ENCODE data around the gene KCNJ5. TPM values are rescaled to one million over a fixed set of nuclear protein-coding genes. Genes with fewer than 3 reads are reported as not detected.

Gene KCNJ5
- polyA plus RNA-seq, 1 experiment, result not detected

- DNase-seq (ENCODE audit: low read depth), result no peak
- ChIA-PET CTCF (interaction anchor here (4.0 kb wide), 1 partner anchor 15 kb away, joined by 35 read pairs; no protein-coding TSS in a partner anchor), POLR2A (no interaction called here)
- H3K36me3 ChIP-seq (ENCODE audit: control insufficient read depth, insufficient read depth, low read length), result no peaks in the 10 kb centered on the region
- H3K27me3 ChIP-seq (ENCODE audit: control insufficient read depth, insufficient read depth, low read length), result no peaks in the 10 kb centered on the region
- no peak overlapping the region for H3K4me3 ChIP-seq (ENCODE audit: low read depth, low read length)
- TF ChIP-seq CTCF (IDR thresholded peaks at IDR 0.05; ENCODE audit: insufficient read depth, low read depth, low read length), result no peak
Observed at GRCh38 chr11:128900468-128900867, 9.3 kb downstream of the KCNJ5 start.

GRCh38 chr11:128901653-128902514 is 10.7 kb downstream of the KCNJ5 start:
- no peak for TF ChIP-seq CTCF (IDR thresholded peaks at IDR 0.05; ENCODE audit: insufficient read depth, low read depth, low read length)
- H3K36me3 ChIP-seq (ENCODE audit: control insufficient read depth, insufficient read depth, low read length), result no peaks in the 10 kb centered on the region
- POLR2A ChIA-PET, result no interaction called here
- no peak for DNase-seq (ENCODE audit: low read depth)
- CTCF ChIA-PET, result interaction anchor here (0.9 to 4.0 kb wide), 2 partner anchors 10 to 17 kb away, joined by 3 to 35 read pairs; no protein-coding TSS in a partner anchor
- no peak overlapping the region for H3K4me3 ChIP-seq (ENCODE audit: low read depth, low read length)
- H3K27me3 ChIP-seq (ENCODE audit: control insufficient read depth, insufficient read depth, low read length), result no peaks in the 10 kb centered on the region

DNA sequence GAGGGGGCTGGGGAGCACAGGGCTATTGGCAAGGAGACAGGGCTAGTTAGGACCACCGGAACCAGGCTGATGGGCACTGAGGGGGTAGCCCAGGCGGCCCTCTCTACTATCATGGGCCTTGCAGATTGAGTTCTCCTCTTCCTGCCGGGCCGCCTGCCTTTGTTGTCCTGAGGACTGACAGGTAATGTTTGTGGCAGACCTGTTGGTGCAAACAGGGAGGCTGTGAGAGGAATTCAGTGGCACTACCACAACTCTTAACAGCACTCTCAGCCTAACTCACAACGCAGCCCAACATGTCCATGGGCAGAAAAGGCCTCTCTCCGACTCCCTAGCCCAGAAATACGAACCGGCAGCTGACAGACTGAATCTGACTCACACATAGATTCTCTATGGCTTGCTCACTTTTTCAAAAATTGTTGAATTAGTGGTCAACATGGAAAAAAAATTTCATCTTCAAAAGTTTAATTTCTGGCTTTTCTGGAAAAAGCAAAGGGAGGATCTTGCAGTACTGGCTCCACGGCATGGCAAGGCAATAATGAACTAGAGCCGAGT is 11.4 kb downstream of the KCNJ5 start:
- ChIA-PET POLR2A (no interaction called here), CTCF (interaction anchor here (0.8 to 4.0 kb wide), 5 partner anchors 9 to 54 kb away, joined by 3 to 35 read pairs (median 5); no protein-coding TSS in a partner anchor)
- no peak for DNase-seq (ENCODE audit: low read depth)
- no peak for TF ChIP-seq CTCF (IDR thresholded peaks at IDR 0.05; ENCODE audit: insufficient read depth, low read depth, low read length)
- 0 out of 2 replicates have a peak, but pooled peaks cover 2% of the 10 kb centered on the region for H3K27me3 ChIP-seq (ENCODE audit: control insufficient read depth, insufficient read depth, low read length)
- no peak overlapping the region for H3K4me3 ChIP-seq (ENCODE audit: low read depth, low read length)
- H3K36me3 ChIP-seq (ENCODE audit: control insufficient read depth, insufficient read depth, low read length), result no peaks in the 10 kb centered on the region

GRCh38 chr11:128903248-128904061 is 12.3 kb downstream of the KCNJ5 start:
- Histone ChIP-seq H3K4me3 (ENCODE audit: low read depth, low read length) (no peak overlapping the region), H3K36me3 (ENCODE audit: control insufficient read depth, insufficient read depth, low read length) (no peaks in the 10 kb centered on the region), H3K27me3 (ENCODE audit: control insufficient read depth, insufficient read depth, low read length) (0 out of 2 replicates have a peak, but pooled peaks cover 2% of the 10 kb centered on the region)
- ChIA-PET CTCF (interaction anchor here (0.8 to 4.0 kb wide), 7 partner anchors 8 to 428 kb away, joined by 3 to 35 read pairs (median 5); no protein-coding TSS in a partner anchor), POLR2A (interaction anchor here (0.5 kb wide), 1 partner anchor 210 kb away, joined by 5 read pairs; no protein-coding TSS in a partner anchor)
- DNase-seq (ENCODE audit: low read depth), result no peak
- no peak for TF ChIP-seq CTCF (IDR thresholded peaks at IDR 0.05; ENCODE audit: insufficient read depth, low read depth, low read length)

All from BJ (cell line).